Right lobe of liver (tissue), 4 donors: ENCODE data around the gene C1orf87.

ENCODE experiments used
- POLR2A ChIP-seq: fragments of 450-650 bp; IDR thresholded peaks from one replicate; pipeline ENCODE4 v1.6.1; 2017; ENCODE audit warnings: antibody characterized with exemption, mild to moderate bottlenecking
- TF ChIP-seq, protein P1 (sequence below), 4 donors: fragments of 200-600 bp in 3 of 4; fragments of 450-650 bp in 1 of 4; IDR thresholded peaks; one replicate each; pipeline versions ENCODE4 v1.5.1 to v1.8.0; 2016 to 2022; ENCODE audit warnings: antibody characterized with exemption in 4 of 4, mild to moderate bottlenecking in 2 of 4
- donor health status: DM: no; HTN: no; CAD: no.
- donor health status: DM: no; HTN: no; CAD: no.
- donor health status: DM: no; HTN: yes; CAD: no.

GRCh38 chr1:59973719-59974118 lies 99.9 kb downstream of the C1orf87 start:
- no peak for TF ChIP-seq POLR2A
- TF ChIP-seq, protein P1, sequence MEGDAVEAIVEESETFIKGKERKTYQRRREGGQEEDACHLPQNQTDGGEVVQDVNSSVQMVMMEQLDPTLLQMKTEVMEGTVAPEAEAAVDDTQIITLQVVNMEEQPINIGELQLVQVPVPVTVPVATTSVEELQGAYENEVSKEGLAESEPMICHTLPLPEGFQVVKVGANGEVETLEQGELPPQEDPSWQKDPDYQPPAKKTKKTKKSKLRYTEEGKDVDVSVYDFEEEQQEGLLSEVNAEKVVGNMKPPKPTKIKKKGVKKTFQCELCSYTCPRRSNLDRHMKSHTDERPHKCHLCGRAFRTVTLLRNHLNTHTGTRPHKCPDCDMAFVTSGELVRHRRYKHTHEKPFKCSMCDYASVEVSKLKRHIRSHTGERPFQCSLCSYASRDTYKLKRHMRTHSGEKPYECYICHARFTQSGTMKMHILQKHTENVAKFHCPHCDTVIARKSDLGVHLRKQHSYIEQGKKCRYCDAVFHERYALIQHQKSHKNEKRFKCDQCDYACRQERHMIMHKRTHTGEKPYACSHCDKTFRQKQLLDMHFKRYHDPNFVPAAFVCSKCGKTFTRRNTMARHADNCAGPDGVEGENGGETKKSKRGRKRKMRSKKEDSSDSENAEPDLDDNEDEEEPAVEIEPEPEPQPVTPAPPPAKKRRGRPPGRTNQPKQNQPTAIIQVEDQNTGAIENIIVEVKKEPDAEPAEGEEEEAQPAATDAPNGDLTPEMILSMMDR (IDR thresholded peaks at IDR 0.05), result no peak
